Measurements from ENCODE around the gene SLC23A2. TPM values are rescaled to one million over a fixed set of nuclear protein-coding genes. Genes with fewer than 3 reads are reported as not detected.
A peak's percentile ranks its signal among the peaks of the same experiment; 100 is the strongest.

Gene SLC23A2
- total and polyA plus RNA-seq, 4 donors = 9.1 to 48.4 (median 14.7) TPM

DNA sequence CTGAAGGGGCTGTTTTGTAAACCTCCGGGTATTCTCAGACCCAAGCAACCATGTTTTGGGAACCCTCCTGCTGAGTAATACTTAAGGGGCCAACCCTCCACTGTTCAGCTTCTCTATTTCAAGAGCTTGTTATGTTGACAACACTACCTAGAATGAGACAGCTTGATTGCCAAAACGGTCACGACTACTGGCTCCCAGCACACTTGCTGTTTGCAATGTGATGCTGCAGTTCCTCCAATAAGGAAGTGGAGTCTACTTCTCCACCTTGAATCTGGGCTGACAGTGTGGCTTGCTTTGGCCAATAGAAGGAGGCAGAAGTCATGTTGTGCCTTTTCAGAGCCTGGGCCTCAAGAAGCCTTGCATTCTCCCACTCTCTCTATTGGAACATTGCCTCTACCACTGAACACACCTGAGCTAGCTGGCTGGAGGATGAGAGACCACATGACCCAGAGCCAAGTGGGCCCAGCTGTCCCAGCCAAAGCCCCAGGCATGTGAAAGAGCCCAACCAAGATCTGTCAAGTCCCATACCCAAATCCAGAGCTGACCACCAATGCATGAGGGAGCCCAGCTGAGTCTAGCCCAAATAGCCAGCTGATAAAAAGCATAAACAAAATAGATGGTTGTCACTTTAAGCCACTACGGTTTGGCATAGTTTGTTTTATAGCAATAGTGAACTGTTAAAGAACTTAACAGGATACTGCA, 171.6 kb downstream of the SLC23A2 start:
- TF ChIP-seq TAF1 (conservative IDR thresholded peaks at IDR 0.05) (no peak), GABPA (IDR thresholded peaks at IDR 0.05 in 1 of 2, conservative IDR thresholded peaks at IDR 0.05 in 1 of 2) (no peak)
- TF ChIP-seq, protein P1, sequence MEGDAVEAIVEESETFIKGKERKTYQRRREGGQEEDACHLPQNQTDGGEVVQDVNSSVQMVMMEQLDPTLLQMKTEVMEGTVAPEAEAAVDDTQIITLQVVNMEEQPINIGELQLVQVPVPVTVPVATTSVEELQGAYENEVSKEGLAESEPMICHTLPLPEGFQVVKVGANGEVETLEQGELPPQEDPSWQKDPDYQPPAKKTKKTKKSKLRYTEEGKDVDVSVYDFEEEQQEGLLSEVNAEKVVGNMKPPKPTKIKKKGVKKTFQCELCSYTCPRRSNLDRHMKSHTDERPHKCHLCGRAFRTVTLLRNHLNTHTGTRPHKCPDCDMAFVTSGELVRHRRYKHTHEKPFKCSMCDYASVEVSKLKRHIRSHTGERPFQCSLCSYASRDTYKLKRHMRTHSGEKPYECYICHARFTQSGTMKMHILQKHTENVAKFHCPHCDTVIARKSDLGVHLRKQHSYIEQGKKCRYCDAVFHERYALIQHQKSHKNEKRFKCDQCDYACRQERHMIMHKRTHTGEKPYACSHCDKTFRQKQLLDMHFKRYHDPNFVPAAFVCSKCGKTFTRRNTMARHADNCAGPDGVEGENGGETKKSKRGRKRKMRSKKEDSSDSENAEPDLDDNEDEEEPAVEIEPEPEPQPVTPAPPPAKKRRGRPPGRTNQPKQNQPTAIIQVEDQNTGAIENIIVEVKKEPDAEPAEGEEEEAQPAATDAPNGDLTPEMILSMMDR (IDR thresholded peaks at IDR 0.05; ENCODE audit: low read depth, low read length, missing input control) = no peak
- Histone ChIP-seq H3K9ac (ENCODE audit: low read depth in 1 of 2, low read length in 2 of 2) (no peak overlapping the region), H3K27ac (ENCODE audit: low read depth in 1 of 2, low read length in 2 of 2) (peak overlapping the region in 1 of 2 donors; percentile 62), H3K27me3 (ENCODE audit: control insufficient read depth in 4 of 4, insufficient read depth in 4 of 4, low read length in 3 of 4) (peaks cover 0 to 2% (median 0%) of the 10 kb centered on the region in 4 donors), H3K4me1 (ENCODE audit: control insufficient read depth in 4 of 4, insufficient read depth in 4 of 4, low read length in 3 of 4) (no peaks in the 10 kb centered on the region), H3K9me3 (ENCODE audit: control insufficient read depth in 4 of 4, low read length in 3 of 4) (no peaks in the 10 kb centered on the region), H3K36me3 (ENCODE audit: control insufficient read depth in 4 of 4, insufficient read depth in 3 of 4, low read depth in 1 of 4, low read length in 3 of 4) (no peaks in the 10 kb centered on the region), H3K4me3 (ENCODE audit: low read depth in 1 of 3, low read length in 3 of 3) (no peak overlapping the region)
- DNase-seq (ENCODE audit: low spot score) = no peak
- WGBS = 68% methylated on average over 4 of the region's 4 CpGs

- WGBS = 87% methylated on average over 14 of the region's 14 CpGs
- Histone ChIP-seq H3K27ac (ENCODE audit: low read depth in 1 of 2, low read length in 2 of 2) (peak overlapping the region; percentile 62), H3K27me3 (ENCODE audit: control insufficient read depth in 4 of 4, insufficient read depth in 4 of 4, low read length in 3 of 4) (peaks cover 0 to 1% (median 0%) of the 10 kb centered on the region in 4 donors), H3K4me1 (ENCODE audit: control insufficient read depth in 4 of 4, insufficient read depth in 4 of 4, low read length in 3 of 4) (no peaks in the 10 kb centered on the region), H3K9ac (ENCODE audit: low read depth in 1 of 2, low read length in 2 of 2) (no peak overlapping the region), H3K36me3 (ENCODE audit: control insufficient read depth in 4 of 4, insufficient read depth in 3 of 4, low read depth in 1 of 4, low read length in 3 of 4) (no peaks in the 10 kb centered on the region), H3K9me3 (ENCODE audit: control insufficient read depth in 4 of 4, low read length in 3 of 4) (no peaks in the 10 kb centered on the region), H3K4me3 (ENCODE audit: low read depth in 1 of 3, low read length in 3 of 3) (no peak overlapping the region)
- DNase-seq (ENCODE audit: low spot score) = no peak
- TF ChIP-seq EGR1 (IDR thresholded peaks at IDR 0.05; ENCODE audit: low read depth in 2 of 2) (no peak), FOXA1 (IDR thresholded peaks at IDR 0.05) (no peak), SP1 (IDR thresholded peaks at IDR 0.05) (no peak), YY1 (IDR thresholded peaks at IDR 0.05) (no peak), RAD21 (IDR thresholded peaks at IDR 0.05) (no peak), JUND (IDR thresholded peaks at IDR 0.05) (no peak), FOXA2 (IDR thresholded peaks at IDR 0.05) (no peak), GABPA (IDR thresholded peaks at IDR 0.05 in 1 of 2, conservative IDR thresholded peaks at IDR 0.05 in 1 of 2) (no peak), HNF4A (conservative IDR thresholded peaks at IDR 0.05) (no peak)
- TF ChIP-seq, protein P1 (IDR thresholded peaks at IDR 0.05; ENCODE audit: low read depth, low read length, missing input control) = no peak
- TF ChIP-seq, protein P2, sequence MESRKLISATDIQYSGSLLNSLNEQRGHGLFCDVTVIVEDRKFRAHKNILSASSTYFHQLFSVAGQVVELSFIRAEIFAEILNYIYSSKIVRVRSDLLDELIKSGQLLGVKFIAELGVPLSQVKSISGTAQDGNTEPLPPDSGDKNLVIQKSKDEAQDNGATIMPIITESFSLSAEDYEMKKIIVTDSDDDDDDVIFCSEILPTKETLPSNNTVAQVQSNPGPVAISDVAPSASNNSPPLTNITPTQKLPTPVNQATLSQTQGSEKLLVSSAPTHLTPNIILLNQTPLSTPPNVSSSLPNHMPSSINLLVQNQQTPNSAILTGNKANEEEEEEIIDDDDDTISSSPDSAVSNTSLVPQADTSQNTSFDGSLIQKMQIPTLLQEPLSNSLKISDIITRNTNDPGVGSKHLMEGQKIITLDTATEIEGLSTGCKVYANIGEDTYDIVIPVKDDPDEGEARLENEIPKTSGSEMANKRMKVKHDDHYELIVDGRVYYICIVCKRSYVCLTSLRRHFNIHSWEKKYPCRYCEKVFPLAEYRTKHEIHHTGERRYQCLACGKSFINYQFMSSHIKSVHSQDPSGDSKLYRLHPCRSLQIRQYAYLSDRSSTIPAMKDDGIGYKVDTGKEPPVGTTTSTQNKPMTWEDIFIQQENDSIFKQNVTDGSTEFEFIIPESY (IDR thresholded peaks at IDR 0.05) = no peak
These were observed 172.3 kb downstream of the SLC23A2 start for GRCh38 chr20:4828830-4829513.

All from liver (tissue), 9 donors.